ENCODE results near the gene COTL1. TPM values are rescaled to one million over a fixed set of nuclear protein-coding genes. Genes with fewer than 3 reads are reported as not detected.

Gene COTL1
- total and polyA plus RNA-seq, 2 of the 13 experiments (the other 11 are each of a cell fraction or from before 2014, with no cell fraction given) = 8.7 to 16.9 TPM

DNA sequence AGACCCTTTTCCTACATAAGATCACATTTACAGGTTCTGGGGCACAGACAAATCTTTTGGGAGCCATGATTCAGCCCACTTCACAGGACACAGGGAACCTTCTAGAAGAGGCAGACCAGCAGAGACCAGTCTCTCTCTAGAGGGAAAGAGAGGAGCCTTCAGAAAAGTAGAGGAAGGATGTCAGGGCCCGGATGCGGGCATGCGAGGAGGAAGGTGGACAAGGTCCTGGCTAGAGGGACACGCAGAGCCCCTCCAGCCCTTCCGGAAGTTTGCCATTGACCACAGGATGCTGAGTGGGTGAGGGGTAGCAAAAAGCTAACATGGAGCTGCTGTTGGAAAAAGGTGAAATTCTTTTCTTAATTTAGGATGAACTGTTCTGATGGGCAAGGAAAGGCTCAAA lies 57.6 kb downstream of the COTL1 start:
- intact Hi-C loops (cut with micrococcal nuclease; ENCODE audit: unreplicated experiment) (no loop called here), in situ Hi-C loops (cut with HindIII; ENCODE audit: extremely low pct_ligation_motif_present, low pct_unique_long_range_greater_than_20kb) (no loop called here)
- FAIRE-seq (no peak), ATAC-seq (no peak), DNase-seq (ENCODE audit: low spot score) (no peak)
- H3K36me3 ChIP-seq (replicated peaks in 1 of 2; ENCODE audit: control insufficient read depth in 1 of 2, insufficient read depth in 2 of 2, low read length in 2 of 2) = no peaks in the 10 kb centered on the region
- H3K9me3 ChIP-seq (ENCODE audit: low read length) = no peaks in the 10 kb centered on the region
- no peak overlapping the region for H3K4me3 ChIP-seq (replicated peaks in 1 of 3; ENCODE audit: insufficient read depth in 1 of 3, low read depth in 2 of 3, low read length in 3 of 3)
- no peak overlapping the region for H3K4me2 ChIP-seq (ENCODE audit: low read depth, low read length)
- CTCF ChIA-PET (ENCODE audit: low intra/inter-chr PET ratio, low total read pairs) = no interaction called here
- H3K27ac ChIP-seq (ENCODE audit: extremely low read length, insufficient read depth, low read length) = no peak overlapping the region
- no peaks in the 10 kb centered on the region for H3K79me2 ChIP-seq (ENCODE audit: insufficient read depth, low read length)
- WGBS (ENCODE audit: low lambda C conversion rate) = 76% methylated on average over 5 of the region's 5 CpGs
- POLR2A ChIA-PET = no interaction called here
- 0 out of 5 replicates have a peak, but pooled peaks cover 0 to 3% of the 10 kb centered on the region in 2 experiments for H3K27me3 ChIP-seq (ENCODE audit: control insufficient read depth in 1 of 2, insufficient read depth in 2 of 2, low read length in 2 of 2)
- H3K9ac ChIP-seq (ENCODE audit: insufficient read depth, low read depth, low read length) = no peak overlapping the region
- no peak for TF ChIP-seq MAFG (CRISPR knock-in tag; IDR thresholded peaks at IDR 0.05)
- TF ChIP-seq, protein P1, sequence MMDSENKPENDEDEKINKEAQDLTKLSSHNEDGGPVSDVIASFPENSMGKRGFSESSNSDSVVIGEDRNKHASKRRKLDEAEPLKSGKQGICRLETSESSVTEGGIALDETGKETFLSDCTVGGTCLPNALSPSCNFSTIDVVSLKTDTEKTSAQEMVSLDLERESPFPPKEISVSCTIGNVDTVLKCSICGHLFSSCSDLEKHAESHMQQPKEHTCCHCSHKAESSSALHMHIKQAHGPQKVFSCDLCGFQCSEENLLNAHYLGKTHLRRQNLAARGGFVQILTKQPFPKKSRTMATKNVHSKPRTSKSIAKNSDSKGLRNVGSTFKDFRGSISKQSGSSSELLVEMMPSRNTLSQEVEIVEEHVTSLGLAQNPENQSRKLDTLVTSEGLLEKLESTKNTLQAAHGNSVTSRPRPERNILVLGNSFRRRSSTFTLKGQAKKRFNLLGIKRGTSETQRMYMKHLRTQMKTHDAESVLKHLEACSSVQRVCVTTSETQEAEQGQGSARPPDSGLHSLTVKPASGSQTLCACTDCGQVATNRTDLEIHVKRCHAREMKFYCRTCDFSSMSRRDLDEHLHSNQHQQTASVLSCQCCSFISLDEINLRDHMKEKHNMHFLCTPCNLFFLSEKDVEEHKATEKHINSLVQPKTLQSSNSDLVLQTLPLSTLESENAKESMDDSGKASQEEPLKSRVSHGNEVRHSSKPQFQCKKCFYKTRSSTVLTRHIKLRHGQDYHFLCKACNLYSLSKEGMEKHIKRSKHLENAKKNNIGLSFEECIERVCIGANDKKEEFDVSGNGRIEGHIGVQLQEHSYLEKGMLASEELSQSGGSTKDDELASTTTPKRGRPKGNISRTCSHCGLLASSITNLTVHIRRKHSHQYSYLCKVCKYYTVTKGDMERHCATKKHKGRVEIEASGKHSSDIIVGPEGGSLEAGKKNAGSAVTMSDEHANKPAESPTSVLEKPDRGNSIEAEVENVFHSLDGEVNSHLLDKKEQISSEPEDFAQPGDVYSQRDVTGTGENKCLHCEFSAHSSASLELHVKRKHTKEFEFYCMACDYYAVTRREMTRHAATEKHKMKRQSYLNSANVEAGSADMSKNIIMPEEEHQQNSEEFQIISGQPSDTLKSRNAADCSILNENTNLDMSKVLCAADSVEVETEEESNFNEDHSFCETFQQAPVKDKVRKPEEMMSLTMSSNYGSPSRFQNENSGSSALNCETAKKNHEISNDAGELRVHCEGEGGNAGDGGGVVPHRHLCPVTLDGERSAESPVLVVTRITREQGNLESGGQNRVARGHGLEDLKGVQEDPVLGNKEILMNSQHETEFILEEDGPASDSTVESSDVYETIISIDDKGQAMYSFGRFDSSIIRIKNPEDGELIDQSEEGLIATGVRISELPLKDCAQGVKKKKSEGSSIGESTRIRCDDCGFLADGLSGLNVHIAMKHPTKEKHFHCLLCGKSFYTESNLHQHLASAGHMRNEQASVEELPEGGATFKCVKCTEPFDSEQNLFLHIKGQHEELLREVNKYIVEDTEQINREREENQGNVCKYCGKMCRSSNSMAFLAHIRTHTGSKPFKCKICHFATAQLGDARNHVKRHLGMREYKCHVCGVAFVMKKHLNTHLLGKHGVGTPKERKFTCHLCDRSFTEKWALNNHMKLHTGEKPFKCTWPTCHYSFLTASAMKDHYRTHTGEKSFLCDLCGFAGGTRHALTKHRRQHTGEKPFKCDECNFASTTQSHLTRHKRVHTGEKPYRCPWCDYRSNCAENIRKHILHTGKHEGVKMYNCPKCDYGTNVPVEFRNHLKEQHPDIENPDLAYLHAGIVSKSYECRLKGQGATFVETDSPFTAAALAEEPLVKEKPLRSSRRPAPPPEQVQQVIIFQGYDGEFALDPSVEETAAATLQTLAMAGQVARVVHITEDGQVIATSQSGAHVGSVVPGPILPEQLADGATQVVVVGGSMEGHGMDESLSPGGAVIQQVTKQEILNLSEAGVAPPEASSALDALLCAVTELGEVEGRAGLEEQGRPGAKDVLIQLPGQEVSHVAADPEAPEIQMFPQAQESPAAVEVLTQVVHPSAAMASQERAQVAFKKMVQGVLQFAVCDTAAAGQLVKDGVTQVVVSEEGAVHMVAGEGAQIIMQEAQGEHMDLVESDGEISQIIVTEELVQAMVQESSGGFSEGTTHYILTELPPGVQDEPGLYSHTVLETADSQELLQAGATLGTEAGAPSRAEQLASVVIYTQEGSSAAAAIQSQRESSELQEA (CRISPR knock-in tag; IDR thresholded peaks at IDR 0.05; ENCODE audit: not compliant biosample characterization) = no peak
- no peak for TF ChIP-seq HOXA5 (CRISPR knock-in tag; IDR thresholded peaks at IDR 0.05)
- H3K4me1 ChIP-seq (ENCODE audit: insufficient read depth, low read length) = peaks cover 28% of the 10 kb centered on the region
- H4K20me1 ChIP-seq (ENCODE audit: insufficient read depth, low read length) = no peaks in the 10 kb centered on the region; the same call in 1 of the 2 replicates
- H2AFZ ChIP-seq (ENCODE audit: low read length) = no peak overlapping the region
- BruUV-seq (replicated peaks) = no TSS peak
